GM23338 (cell line): ENCODE results near the gene OR2F2.

Experiments used
- CREB1 ChIP-seq: fragments of 250-450 bp; sonication (Bioruptor Pico); IDR thresholded peaks from 2 replicates; pipeline ENCODE4 v1.5.0; 2020; ENCODE audit warnings: low read depth, mild to moderate bottlenecking, moderate library complexity
- CTCF ChIP-seq, 2 experiments: fragments of 200-600 bp in 1 of 2; sonication (generic) in 1 of 2; conservative IDR thresholded peaks; 2 replicates each; pipeline versions ENCODE4 v1.5.1 to v1.6.1; 2016 to 2017; ENCODE audit warnings: antibody characterized with exemption in 2 of 2, low read depth in 2 of 2, mild to moderate bottlenecking in 2 of 2, moderate library complexity in 1 of 2
- ETS1 ChIP-seq: IDR thresholded peaks from 2 replicates; pipeline ENCODE4 v1.6.1; 2016; ENCODE audit warnings: antibody characterized with exemption
- EZH2 ChIP-seq: fragments of 200-600 bp; sonication (generic); IDR thresholded peaks from one replicate; pipeline ENCODE4 v1.8.0; 2017; ENCODE audit warnings: antibody characterized with exemption, mild to moderate bottlenecking, low read depth; ENCODE audit not compliant: unreplicated experiment
- EZH2phosphoT487 ChIP-seq: fragments of 200-600 bp; sonication (generic); IDR thresholded peaks from one replicate; pipeline ENCODE4 v1.8.1; 2018; ENCODE audit warnings: antibody characterized with exemption; ENCODE audit not compliant: unreplicated experiment
- JUNB ChIP-seq: IDR thresholded peaks from one replicate; pipeline ENCODE4 v1.6.1; 2016; ENCODE audit warnings: antibody characterized with exemption; ENCODE audit not compliant: unreplicated experiment
- NANOG ChIP-seq: IDR thresholded peaks from 2 replicates; pipeline ENCODE4 v1.6.1; 2016; ENCODE audit warnings: antibody characterized with exemption, borderline replicate concordance
- POLR2AphosphoS5 ChIP-seq: IDR thresholded peaks from 2 replicates; pipeline ENCODE4 v1.6.1; 2016; ENCODE audit warnings: antibody characterized with exemption, low read depth
- REST ChIP-seq: IDR thresholded peaks from one replicate; pipeline ENCODE4 v1.6.1; 2018; ENCODE audit warnings: antibody characterized with exemption; ENCODE audit not compliant: unreplicated experiment
- STAT1 ChIP-seq: IDR thresholded peaks from one replicate; pipeline ENCODE4 v1.6.1; 2016; ENCODE audit warnings: antibody characterized with exemption; ENCODE audit not compliant: unreplicated experiment
- ZNF331 ChIP-seq: fragments of 250-450 bp; sonication (Bioruptor Pico); IDR thresholded peaks from 2 replicates; pipeline ENCODE4 v1.5.0; 2020; ENCODE audit warnings: low read depth, mild to moderate bottlenecking, moderate library complexity

GRCh38 chr7:143905509-143905908, 29.5 kb upstream of the OR2F2 start:
- TF ChIP-seq NANOG (no peak), CREB1 (CRISPR knock-in tag) (no peak), CTCF (conservative IDR thresholded peaks at IDR 0.05; ENCODE audit: low read depth in 2 of 2) (no peak), EZH2phosphoT487 (no peak), JUNB (no peak), EZH2 (no peak), REST (no peak), POLR2AphosphoS5 (no peak), ZNF331 (CRISPR knock-in tag) (no peak), STAT1 (no peak), ETS1 (no peak)
